Gastrocnemius medialis (tissue), 4 donors: ENCODE data around the gene SRBD1. TPM values are rescaled to one million over a fixed set of nuclear protein-coding genes. Genes with fewer than 3 reads are reported as not detected.

Experiments
- ATAC-seq, 2 donors: fragments of 150-250 bp; one replicate each; pipeline ENCODE4 v1.9.1; 2016
- DNase-seq, 2 donors: peaks; one replicate each; pipeline ENCODE4 v3.0.0-alpha.2; 2019
- H3K27ac ChIP-seq, 4 donors: fragments of 200-600 bp; sonication (generic); 1 replicate in 1 of 4; 2 replicates in 3 of 4; pipeline ENCODE4 v1.5.1; 2016 to 2018; ENCODE audit warnings: mild to moderate bottlenecking in 2 of 4, moderate library complexity in 1 of 4
- H3K27me3 ChIP-seq, 3 donors: fragments of 200-600 bp; sonication (generic) in 2 of 3; 1 replicate in 1 of 3; 2 replicates in 2 of 3; pipeline versions ENCODE4 v1.5.1 to v1.6.0; 2016 to 2019; ENCODE audit warnings: mild to moderate bottlenecking in 1 of 3, moderate library complexity in 1 of 3
- H3K36me3 ChIP-seq, 2 donors: fragments of 200-600 bp; sonication (generic) in 1 of 2; one replicate each; pipeline ENCODE4 v1.5.1; 2017 to 2018
- H3K4me1 ChIP-seq, 2 donors: fragments of 200-600 bp; sonication (generic) in 1 of 2; one replicate each; pipeline ENCODE4 v1.5.1; 2016 to 2017; ENCODE audit warnings: mild to moderate bottlenecking in 2 of 2
- H3K4me3 ChIP-seq, 4 donors: fragments of 200-600 bp; sonication (generic) in 3 of 4; 1 replicate in 1 of 4; 2 replicates in 3 of 4; pipeline ENCODE4 v1.5.1; 2016 to 2019; ENCODE audit warnings: mild to moderate bottlenecking in 2 of 4
- H3K9me3 ChIP-seq, 3 donors: fragments of 200-600 bp; sonication (generic) in 2 of 3; 1 replicate in 1 of 3; 2 replicates in 2 of 3; pipeline ENCODE4 v1.5.1; 2016 to 2019
- CTCF ChIP-seq, 5 experiments: fragments of 450-650 bp in 3 of 5; fragments of 200-600 bp in 2 of 5; sonication (generic) in 2 of 5; IDR thresholded peaks in 4 of 5; conservative IDR thresholded peaks in 1 of 5; 1 replicate in 4 of 5; 2 replicates in 1 of 5; pipeline ENCODE4 v1.5.1; 2016 to 2019; ENCODE audit warnings: antibody characterized with exemption in 5 of 5, mild to moderate bottlenecking in 3 of 5, moderate library complexity in 3 of 5
- POLR2A ChIP-seq, 2 donors: fragments of 450-650 bp; IDR thresholded peaks; one replicate each; pipeline ENCODE4 v1.6.1; 2017; ENCODE audit warnings: antibody characterized with exemption in 2 of 2, mild to moderate bottlenecking in 2 of 2, moderate library complexity in 2 of 2
- in situ Hi-C, 4 donors: fragments of 200-750 bp; cut with MboI; loops; one replicate each; pipeline versions ENCODE4 v1.15.0 to v1.8.0; 2017; ENCODE audit warnings: low sequenced_read_pairs in 4 of 4
- intact Hi-C: fragments of 100-400 bp; cut with DNase I; formaldehyde crosslinking; loops from one replicate; pipeline ENCODE4 v1.15.1; 2023; ENCODE audit warnings: low total_unique reads
- total RNA-seq, 4 donors: library from RNA; depleted of rRNA; stranded (reverse); fragments of >200 nt; gene quantifications; one replicate each; pipeline versions ENCODE4 v1.1.0 to v1.2.3, GENCODE V29; 2016

Gene SRBD1
- total RNA-seq, 4 donors from 2014 or later = 3.0 to 10.1 (median 4.5) TPM

GRCh38 chr2:45445037-45445436, 166.0 kb downstream of the SRBD1 start:
- intact Hi-C loops (no loop called here), in situ Hi-C loops (no loop called here)
- Histone ChIP-seq H3K9me3 (no peaks in the 10 kb centered on the region), H3K4me3 (no peak overlapping the region), H3K4me1 (no peaks in the 10 kb centered on the region), H3K27ac (no peak overlapping the region), H3K36me3 (no peaks in the 10 kb centered on the region), H3K27me3 (no peaks in the 10 kb centered on the region)
- TF ChIP-seq CTCF (IDR thresholded peaks at IDR 0.05 in 4 of 5, conservative IDR thresholded peaks at IDR 0.05 in 1 of 5) = no peak
- TF ChIP-seq POLR2A (IDR thresholded peaks at IDR 0.05) = no peak
- ATAC-seq = no peak
- DNase-seq = no peak

- Histone ChIP-seq H3K27me3 (no peaks in the 10 kb centered on the region), H3K27ac (no peak overlapping the region), H3K36me3 (no peaks in the 10 kb centered on the region), H3K9me3 (no peaks in the 10 kb centered on the region), H3K4me3 (no peak overlapping the region), H3K4me1 (no peaks in the 10 kb centered on the region)
- DNase-seq (no peak), ATAC-seq (no peak)
- in situ Hi-C loops = no loop called here
- intact Hi-C loops = no loop called here
- TF ChIP-seq POLR2A (IDR thresholded peaks at IDR 0.05) (no peak), CTCF (IDR thresholded peaks at IDR 0.05 in 4 of 5, conservative IDR thresholded peaks at IDR 0.05 in 1 of 5) (no peak)
These were observed 168.1 kb downstream of the SRBD1 start for GRCh38 chr2:45443012-45443411.

- H3K27me3 ChIP-seq = no peaks in the 10 kb centered on the region
- DNase-seq = no peak
- in situ Hi-C loops = no loop called here
- H3K4me1 ChIP-seq = no peaks in the 10 kb centered on the region
- no peak overlapping the region for H3K4me3 ChIP-seq
- TF ChIP-seq POLR2A (IDR thresholded peaks at IDR 0.05) = no peak
- TF ChIP-seq CTCF (IDR thresholded peaks at IDR 0.05 in 4 of 5, conservative IDR thresholded peaks at IDR 0.05 in 1 of 5) = no peak
- intact Hi-C loops = no loop called here
- H3K9me3 ChIP-seq = no peaks in the 10 kb centered on the region
- no peak for ATAC-seq
- no peaks in the 10 kb centered on the region for H3K36me3 ChIP-seq
- H3K27ac ChIP-seq = no peak overlapping the region
These were observed 169.0 kb downstream of the SRBD1 start for GRCh38 chr2:45442026-45442425.

- Histone ChIP-seq H3K4me3 (no peak overlapping the region), H3K4me1 (no peaks in the 10 kb centered on the region), H3K36me3 (no peaks in the 10 kb centered on the region), H3K27me3 (no peaks in the 10 kb centered on the region), H3K9me3 (no peaks in the 10 kb centered on the region), H3K27ac (no peak overlapping the region)
- intact Hi-C loops (no loop called here), in situ Hi-C loops (no loop called here)
- no peak for ATAC-seq
- TF ChIP-seq CTCF (IDR thresholded peaks at IDR 0.05 in 4 of 5, conservative IDR thresholded peaks at IDR 0.05 in 1 of 5) (no peak), POLR2A (IDR thresholded peaks at IDR 0.05) (no peak)
- no peak for DNase-seq
These were observed 169.5 kb downstream of the SRBD1 start for GRCh38 chr2:45441571-45441970.
